ENCODE results near the gene ZNF420.

The ZNF420 gene

DNA sequence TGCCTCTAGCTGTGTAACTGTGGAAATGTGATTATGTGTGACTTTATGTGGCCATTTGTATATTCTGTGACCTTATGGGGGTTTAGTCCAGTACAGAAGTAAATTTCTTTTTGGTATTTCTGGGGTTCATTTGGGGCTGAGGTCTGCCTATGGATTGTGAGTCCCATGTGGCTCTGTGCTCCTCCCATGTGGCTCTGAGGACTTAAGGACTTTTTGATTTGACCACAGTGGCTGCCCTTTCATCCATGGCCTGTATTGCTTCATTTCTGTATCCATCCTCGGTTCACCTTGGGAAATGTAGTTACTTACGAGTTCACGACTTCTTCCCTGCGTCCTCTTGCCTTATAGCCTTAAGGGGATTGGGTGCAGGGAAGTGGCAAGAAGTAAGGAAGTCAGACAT, 1.0 kb downstream of the ZNF420 start:
- Histone ChIP-seq H3K9me3 (replicated peaks; ENCODE audit: insufficient read depth, low read length) (no peaks in the 10 kb centered on the region; the same call in 1 of the 2 replicates), H3K79me2 (ENCODE audit: low read length) (peaks cover 17% of the 10 kb centered on the region), H3K4me3 (ENCODE audit: low read length) (peak overlapping the region; percentile 88), H3K27me3 (replicated peaks; ENCODE audit: insufficient read depth, low read length) (no peaks in the 10 kb centered on the region), H3K4me1 (ENCODE audit: low read length) (no peaks in the 10 kb centered on the region), H2AFZ (ENCODE audit: low read length) (0 out of 2 replicates have a peak overlapping the region, but pooled peaks have one; percentile 92), H3F3A (ENCODE audit: insufficient read depth, low read length) (no peaks in the 10 kb centered on the region), H3K9me2 (replicated peaks; ENCODE audit: insufficient read depth, low read length) (no peaks in the 10 kb centered on the region), H3K36me3 (replicated peaks; ENCODE audit: insufficient read depth, low read length) (peaks cover 5% of the 10 kb centered on the region; the same call in 1 of the 2 replicates), H3K4me2 (ENCODE audit: low read depth, low read length) (peak overlapping the region; percentile 60), H4K20me1 (ENCODE audit: insufficient read depth, low read length) (no peaks in the 10 kb centered on the region), H3K27ac (ENCODE audit: low read length) (no peak overlapping the region), H3K9ac (ENCODE audit: low read length) (peak overlapping the region; percentile 63; the same call in 1 of the 2 replicates)
- no peak for DNase-seq
- TF ChIP-seq EZH2phosphoT487 (IDR thresholded peaks at IDR 0.05; ENCODE audit: low read length) (no peak), CTCF (IDR thresholded peaks at IDR 0.05; ENCODE audit: low read length) (no peak), EZH2 (optimal IDR thresholded peaks at IDR 0.05; ENCODE audit: low read depth, low read length) (no peak)

- Histone ChIP-seq H3K27ac (ENCODE audit: low read length) (no peak overlapping the region), H3K9me2 (replicated peaks; ENCODE audit: insufficient read depth, low read length) (no peaks in the 10 kb centered on the region), H2AFZ (ENCODE audit: low read length) (no peak overlapping the region), H3K79me2 (ENCODE audit: low read length) (peaks cover 22% of the 10 kb centered on the region), H3K36me3 (replicated peaks; ENCODE audit: insufficient read depth, low read length) (peaks cover 5% of the 10 kb centered on the region; the same call in 1 of the 2 replicates), H3F3A (ENCODE audit: insufficient read depth, low read length) (no peaks in the 10 kb centered on the region), H3K4me2 (ENCODE audit: low read depth, low read length) (no peak overlapping the region), H3K9me3 (replicated peaks; ENCODE audit: insufficient read depth, low read length) (no peaks in the 10 kb centered on the region; the same call in 1 of the 2 replicates), H3K4me3 (ENCODE audit: low read length) (no peak overlapping the region), H3K4me1 (ENCODE audit: low read length) (no peaks in the 10 kb centered on the region), H3K27me3 (replicated peaks; ENCODE audit: insufficient read depth, low read length) (no peaks in the 10 kb centered on the region), H4K20me1 (ENCODE audit: insufficient read depth, low read length) (no peaks in the 10 kb centered on the region), H3K9ac (ENCODE audit: low read length) (no peak overlapping the region)
- no peak for DNase-seq
- TF ChIP-seq CTCF (IDR thresholded peaks at IDR 0.05; ENCODE audit: low read length) (no peak), EZH2phosphoT487 (IDR thresholded peaks at IDR 0.05; ENCODE audit: low read length) (no peak), EZH2 (optimal IDR thresholded peaks at IDR 0.05; ENCODE audit: low read depth, low read length) (no peak)
Measured at GRCh38 chr19:37082307-37082706, 4.1 kb downstream of the ZNF420 start.

GRCh38 chr19:37087110-37087509, 8.9 kb downstream of the ZNF420 start:
- H3K9me3 ChIP-seq (replicated peaks; ENCODE audit: insufficient read depth, low read length): no peaks in the 10 kb centered on the region; the same call in 1 of the 2 replicates
- H3K36me3 ChIP-seq (replicated peaks; ENCODE audit: insufficient read depth, low read length): peaks cover 10% of the 10 kb centered on the region
- no peak overlapping the region for H3K4me3 ChIP-seq (ENCODE audit: low read length)
- H3K79me2 ChIP-seq (ENCODE audit: low read length): peaks cover 5% of the 10 kb centered on the region
- no peaks in the 10 kb centered on the region for H3K27me3 ChIP-seq (replicated peaks; ENCODE audit: insufficient read depth, low read length)
- H3F3A ChIP-seq (ENCODE audit: insufficient read depth, low read length): no peaks in the 10 kb centered on the region
- no peaks in the 10 kb centered on the region for H3K4me1 ChIP-seq (ENCODE audit: low read length)
- no peaks in the 10 kb centered on the region for H3K9me2 ChIP-seq (replicated peaks; ENCODE audit: insufficient read depth, low read length)
- H3K27ac ChIP-seq (ENCODE audit: low read length): no peak overlapping the region
- H3K9ac ChIP-seq (ENCODE audit: low read length): no peak overlapping the region
- DNase-seq: no peak
- H2AFZ ChIP-seq (ENCODE audit: low read length): no peak overlapping the region
- no peak overlapping the region for H3K4me2 ChIP-seq (ENCODE audit: low read depth, low read length)
- no peaks in the 10 kb centered on the region for H4K20me1 ChIP-seq (ENCODE audit: insufficient read depth, low read length)
- no peak for TF ChIP-seq CTCF (IDR thresholded peaks at IDR 0.05; ENCODE audit: low read length)
- TF ChIP-seq EZH2phosphoT487 (IDR thresholded peaks at IDR 0.05; ENCODE audit: low read length): no peak
- no peak for TF ChIP-seq EZH2 (optimal IDR thresholded peaks at IDR 0.05; ENCODE audit: low read depth, low read length)
